Gastroesophageal sphincter (tissue), 3 donors: ENCODE data around the gene HMOX2.

Experiments used
- CTCF ChIP-seq, 4 experiments: fragments of 200-600 bp in 2 of 4; fragments of 450-650 bp in 2 of 4; sonication (generic) in 1 of 4; IDR thresholded peaks; one replicate each; pipeline ENCODE4 v1.5.1; 2017 to 2019; ENCODE audit warnings: antibody characterized with exemption in 4 of 4, mild to moderate bottlenecking in 2 of 4, moderate library complexity in 2 of 4
- POLR2A ChIP-seq, 2 donors: fragments of 450-650 bp; IDR thresholded peaks; one replicate each; pipeline ENCODE4 v1.6.1; 2017; ENCODE audit warnings: antibody characterized with exemption in 2 of 2, mild to moderate bottlenecking in 2 of 2, moderate library complexity in 1 of 2
- POLR2AphosphoS5 ChIP-seq: sonication (generic); formaldehyde crosslinking; IDR thresholded peaks from one replicate; pipeline ENCODE4 v1.6.1; 2017; ENCODE audit warnings: antibody characterized with exemption

GRCh38 chr16:4513086-4513860 lies 37.1 kb downstream of the HMOX2 start:
- TF ChIP-seq CTCF (IDR thresholded peaks at IDR 0.05) (no peak), POLR2A (IDR thresholded peaks at IDR 0.05) (no peak), POLR2AphosphoS5 (no peak)
